Measurements from ENCODE around the gene ILRUN. TPM values are rescaled to one million over a fixed set of nuclear protein-coding genes. Genes with fewer than 3 reads are reported as not detected.
"Not testable (repeated sequence)": the region's sequence is repeated elsewhere in the genome, so short reads cannot be mapped to it uniquely, and the experiment has no call there.

Gene ILRUN
- total RNA-seq, 3 donors from 2014 or later, result 45.1 to 87.6 (median 51.1) TPM

- no peaks in the 10 kb centered on the region for H3K9me3 ChIP-seq
- no peak for ATAC-seq
- H3K4me3 ChIP-seq, result no peak overlapping the region
- no peaks in the 10 kb centered on the region for H3K4me1 ChIP-seq (ENCODE audit: low read depth)
- intact Hi-C loops (cut with DNase I, micrococcal nuclease), result no loop called here
- TF ChIP-seq CTCF (IDR thresholded peaks at IDR 0.05), result no peak
- no peak for DNase-seq
- H3K36me3 ChIP-seq (ENCODE audit: low read depth), result no peaks in the 10 kb centered on the region
Observed at GRCh38 chr6:34722451-34722850, 25.9 kb upstream of the ILRUN start.

- H3K36me3 ChIP-seq (ENCODE audit: low read depth); H3K4me3 ChIP-seq; H3K9me3 ChIP-seq; ATAC-seq; DNase-seq; H3K4me1 ChIP-seq (ENCODE audit: low read depth); intact Hi-C loops (cut with DNase I, micrococcal nuclease): not testable (repeated sequence)
Observed at GRCh38 chr6:34720160-34720559, 23.6 kb upstream of the ILRUN start.

GRCh38 chr6:34719646-34720045 is 23.1 kb upstream of the ILRUN start:
- H3K36me3 ChIP-seq (ENCODE audit: low read depth); H3K4me3 ChIP-seq; DNase-seq; intact Hi-C loops (cut with DNase I, micrococcal nuclease); ATAC-seq; H3K9me3 ChIP-seq; H3K4me1 ChIP-seq (ENCODE audit: low read depth): not testable (repeated sequence)

GRCh38 chr6:34718976-34719375 is 22.4 kb upstream of the ILRUN start:
- H3K36me3 ChIP-seq (ENCODE audit: low read depth), result no peaks in the 10 kb centered on the region
- DNase-seq, result no peak
- TF ChIP-seq CTCF (IDR thresholded peaks at IDR 0.05), result no peak
- no peak for ATAC-seq
- H3K4me1 ChIP-seq (ENCODE audit: low read depth), result no peaks in the 10 kb centered on the region
- no peak overlapping the region for H3K4me3 ChIP-seq
- no peaks in the 10 kb centered on the region for H3K9me3 ChIP-seq
- intact Hi-C loops (cut with DNase I, micrococcal nuclease), result no loop called here

GRCh38 chr6:34717466-34717865 is 20.9 kb upstream of the ILRUN start:
- DNase-seq (no peak), ATAC-seq (no peak)
- no peaks in the 10 kb centered on the region for H3K36me3 ChIP-seq (ENCODE audit: low read depth)
- H3K4me3 ChIP-seq, result no peak overlapping the region
- intact Hi-C loops (cut with DNase I, micrococcal nuclease), result no loop called here
- no peak for TF ChIP-seq CTCF (IDR thresholded peaks at IDR 0.05)
- no peaks in the 10 kb centered on the region for H3K9me3 ChIP-seq
- no peaks in the 10 kb centered on the region for H3K4me1 ChIP-seq (ENCODE audit: low read depth)

GRCh38 chr6:34714663-34715062 is 18.1 kb upstream of the ILRUN start:
- no peaks in the 10 kb centered on the region for H3K9me3 ChIP-seq
- no peak overlapping the region for H3K4me3 ChIP-seq
- no peak for TF ChIP-seq CTCF (IDR thresholded peaks at IDR 0.05)
- H3K36me3 ChIP-seq (ENCODE audit: low read depth), result no peaks in the 10 kb centered on the region
- ATAC-seq, result no peak
- no peaks in the 10 kb centered on the region for H3K4me1 ChIP-seq (ENCODE audit: low read depth)
- no peak for DNase-seq
- intact Hi-C loops (cut with DNase I, micrococcal nuclease), result no loop called here

- H3K36me3 ChIP-seq (ENCODE audit: low read depth); ATAC-seq; H3K9me3 ChIP-seq; intact Hi-C loops (cut with DNase I, micrococcal nuclease); H3K4me3 ChIP-seq; DNase-seq; H3K4me1 ChIP-seq (ENCODE audit: low read depth): not testable (repeated sequence)
Observed at GRCh38 chr6:34712881-34713280, 16.3 kb upstream of the ILRUN start.
